Measurements from ENCODE around the gene CAPN15. TPM values are rescaled to one million over a fixed set of nuclear protein-coding genes. Genes with fewer than 3 reads are reported as not detected.

CAPN15 gene
- total and polyA plus RNA-seq, 10 donors = 25.8 to 71.7 (median 62.5) TPM

DNA sequence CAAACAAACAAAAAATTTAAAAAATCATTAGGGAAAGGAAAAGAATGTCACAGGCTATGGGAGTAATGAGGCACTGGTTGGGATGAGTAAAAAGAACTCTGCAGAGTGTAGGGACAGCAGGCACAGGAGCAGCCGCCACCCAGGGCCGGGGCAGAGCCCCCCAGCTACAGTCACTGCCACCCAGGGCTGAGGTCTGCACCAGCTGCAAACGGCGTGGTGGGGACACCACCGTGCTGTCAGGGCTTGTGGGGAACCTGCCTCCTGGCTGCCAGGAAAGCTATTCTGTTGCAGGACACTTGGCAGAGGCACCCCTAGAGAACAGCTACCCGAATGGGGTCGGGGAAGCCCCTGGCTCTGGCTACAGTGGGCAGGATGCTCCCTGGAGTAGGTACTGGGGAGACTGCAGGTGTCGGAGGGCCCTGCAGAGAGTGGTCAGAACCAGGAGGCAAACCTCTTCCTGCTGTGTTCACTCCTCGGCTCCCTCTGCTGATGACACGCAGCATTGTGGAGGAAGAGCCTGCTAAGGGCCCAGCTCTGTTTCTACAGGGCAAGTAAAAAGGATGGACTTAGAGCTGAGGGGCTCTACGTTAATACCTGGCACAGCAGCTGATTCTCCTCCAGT, 32.3 kb upstream of the CAPN15 start:
- Histone ChIP-seq H3K27me3 (replicated peaks in 1 of 7) (no peaks in the 10 kb centered on the region), H3K27ac (peak overlapping the region in 1 of 8 donors; percentile 80), H3K4me1 (peaks cover 0 to 16% (median 3%) of the 10 kb centered on the region in 6 donors), H3K36me3 (peaks cover 0 to 55% (median 5%) of the 10 kb centered on the region in 6 donors), H3K4me3 (no peak overlapping the region), H3K9me3 (no peaks in the 10 kb centered on the region)
- intact Hi-C loops (cut with DNase I; ENCODE audit: low total_unique reads) = no loop called here
- no peak for DNase-seq
- WGBS, 5 donors = 48 to 76% (median 57%) methylated on average over 7 to 11 of the region's 11 CpGs
- no peak for TF ChIP-seq POLR2A (IDR thresholded peaks at IDR 0.05)
- TF ChIP-seq, protein P1, sequence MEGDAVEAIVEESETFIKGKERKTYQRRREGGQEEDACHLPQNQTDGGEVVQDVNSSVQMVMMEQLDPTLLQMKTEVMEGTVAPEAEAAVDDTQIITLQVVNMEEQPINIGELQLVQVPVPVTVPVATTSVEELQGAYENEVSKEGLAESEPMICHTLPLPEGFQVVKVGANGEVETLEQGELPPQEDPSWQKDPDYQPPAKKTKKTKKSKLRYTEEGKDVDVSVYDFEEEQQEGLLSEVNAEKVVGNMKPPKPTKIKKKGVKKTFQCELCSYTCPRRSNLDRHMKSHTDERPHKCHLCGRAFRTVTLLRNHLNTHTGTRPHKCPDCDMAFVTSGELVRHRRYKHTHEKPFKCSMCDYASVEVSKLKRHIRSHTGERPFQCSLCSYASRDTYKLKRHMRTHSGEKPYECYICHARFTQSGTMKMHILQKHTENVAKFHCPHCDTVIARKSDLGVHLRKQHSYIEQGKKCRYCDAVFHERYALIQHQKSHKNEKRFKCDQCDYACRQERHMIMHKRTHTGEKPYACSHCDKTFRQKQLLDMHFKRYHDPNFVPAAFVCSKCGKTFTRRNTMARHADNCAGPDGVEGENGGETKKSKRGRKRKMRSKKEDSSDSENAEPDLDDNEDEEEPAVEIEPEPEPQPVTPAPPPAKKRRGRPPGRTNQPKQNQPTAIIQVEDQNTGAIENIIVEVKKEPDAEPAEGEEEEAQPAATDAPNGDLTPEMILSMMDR (IDR thresholded peaks at IDR 0.05 in 8 of 11, conservative IDR thresholded peaks at IDR 0.05 in 3 of 11) = peak in 1 of 11 experiments; percentile 31

DNA sequence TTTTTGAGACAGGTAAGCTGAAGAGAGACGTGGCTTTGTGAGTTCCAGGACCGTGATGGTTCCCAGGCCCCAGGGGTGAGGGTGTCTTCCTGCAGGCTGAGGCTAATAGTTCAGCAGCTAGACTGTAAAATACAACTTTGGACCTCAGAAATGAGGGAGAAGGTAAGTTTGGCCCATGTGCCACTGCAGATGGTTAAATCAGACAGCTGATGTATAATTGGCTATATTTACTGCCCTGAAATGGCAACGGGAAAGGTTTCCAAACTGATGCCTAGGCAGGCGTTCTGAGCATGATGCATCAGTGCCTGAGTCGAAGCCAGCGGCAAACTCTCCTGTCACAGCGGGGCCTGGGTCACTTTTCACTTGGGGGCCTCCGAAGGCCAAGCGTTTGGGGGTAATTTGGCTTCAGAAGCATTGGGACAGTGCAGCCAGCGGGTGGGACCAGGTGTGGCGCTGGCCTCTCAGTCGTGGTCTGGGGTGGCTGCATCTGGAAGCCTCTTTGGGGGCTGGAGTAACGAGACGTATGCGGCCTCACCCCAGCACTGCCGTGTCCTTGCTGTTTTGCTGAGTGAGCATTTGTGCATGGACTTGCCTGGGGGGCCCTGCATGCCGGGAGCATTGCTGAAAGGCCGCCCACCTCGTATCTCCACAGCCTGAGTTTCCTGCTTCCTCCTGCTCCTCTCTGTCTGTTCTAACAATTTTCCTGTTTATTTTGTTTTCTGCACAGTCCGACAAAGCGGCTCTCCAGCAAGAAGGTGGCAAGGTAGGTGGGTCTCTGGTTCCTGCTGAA, 31.2 kb upstream of the CAPN15 start:
- 68 to 78% (median 70%) methylated on average over 20 to 21 of the region's 21 CpGs for WGBS, 5 donors
- no peaks in the 10 kb centered on the region for H3K9me3 ChIP-seq
- intact Hi-C loops (cut with DNase I; ENCODE audit: low total_unique reads) = no loop called here
- peak overlapping the region in 5 of 8 donors; percentile 4 to 63 (median 23) for H3K4me3 ChIP-seq
- no peaks in the 10 kb centered on the region for H3K27me3 ChIP-seq (replicated peaks in 1 of 7)
- DNase-seq = no peak
- H3K4me1 ChIP-seq = peaks cover 0 to 23% (median 3%) of the 10 kb centered on the region in 6 donors
- peak overlapping the region in 5 of 8 donors; percentile 58 to 80 (median 64) for H3K27ac ChIP-seq
- TF ChIP-seq POLR2A (IDR thresholded peaks at IDR 0.05) (no peak), POLR2AphosphoS5 (IDR thresholded peaks at IDR 0.05) (peak; percentile 39 to 68 (median 54))
- TF ChIP-seq, protein P1 (IDR thresholded peaks at IDR 0.05 in 8 of 11, conservative IDR thresholded peaks at IDR 0.05 in 3 of 11) = no peak
- H3K36me3 ChIP-seq = peaks cover 0 to 45% (median 2%) of the 10 kb centered on the region in 6 donors

DNA sequence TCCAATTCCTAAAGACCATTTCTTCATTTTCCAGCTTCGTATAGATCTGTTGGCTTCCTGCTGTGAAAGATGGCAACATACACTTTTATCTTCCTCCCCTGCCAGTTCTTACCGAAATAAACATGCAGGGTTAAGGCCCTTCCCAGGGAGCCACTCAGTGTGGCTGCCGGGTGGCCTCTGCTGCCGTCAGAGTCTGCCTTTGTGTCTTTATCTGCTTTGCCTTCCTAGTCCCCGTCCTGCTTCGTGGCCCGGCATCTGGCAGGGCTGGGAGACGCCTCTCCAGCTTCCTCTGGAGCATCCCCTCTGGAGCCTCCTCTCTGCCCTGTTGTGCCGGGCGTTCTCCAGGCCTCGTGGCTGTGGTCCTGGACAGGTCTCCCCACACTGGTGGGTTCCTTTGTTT, 30.3 kb upstream of the CAPN15 start:
- Histone ChIP-seq H3K4me3 (peak overlapping the region in 6 of 8 donors; percentile 4 to 63 (median 22)), H3K27me3 (replicated peaks in 1 of 7) (no peaks in the 10 kb centered on the region), H3K4me1 (peaks cover 0 to 23% (median 3%) of the 10 kb centered on the region in 6 donors), H3K9me3 (no peaks in the 10 kb centered on the region), H3K27ac (peak overlapping the region in 6 of 8 donors; percentile 9 to 80 (median 64)), H3K36me3 (peaks cover 0 to 38% (median 2%) of the 10 kb centered on the region in 6 donors)
- no peak for DNase-seq
- TF ChIP-seq POLR2AphosphoS5 (IDR thresholded peaks at IDR 0.05) = peak; percentile 64 to 83 (median 71)
- TF ChIP-seq, protein P1 (IDR thresholded peaks at IDR 0.05 in 8 of 11, conservative IDR thresholded peaks at IDR 0.05 in 3 of 11) = no peak
- TF ChIP-seq POLR2A (IDR thresholded peaks at IDR 0.05) = peak in 1 of 3 donors; percentile 52
- WGBS, 5 donors = 69 to 85% (median 76%) methylated on average over 11 of the region's 11 CpGs
- intact Hi-C loops (cut with DNase I; ENCODE audit: low total_unique reads) = no loop called here

DNA sequence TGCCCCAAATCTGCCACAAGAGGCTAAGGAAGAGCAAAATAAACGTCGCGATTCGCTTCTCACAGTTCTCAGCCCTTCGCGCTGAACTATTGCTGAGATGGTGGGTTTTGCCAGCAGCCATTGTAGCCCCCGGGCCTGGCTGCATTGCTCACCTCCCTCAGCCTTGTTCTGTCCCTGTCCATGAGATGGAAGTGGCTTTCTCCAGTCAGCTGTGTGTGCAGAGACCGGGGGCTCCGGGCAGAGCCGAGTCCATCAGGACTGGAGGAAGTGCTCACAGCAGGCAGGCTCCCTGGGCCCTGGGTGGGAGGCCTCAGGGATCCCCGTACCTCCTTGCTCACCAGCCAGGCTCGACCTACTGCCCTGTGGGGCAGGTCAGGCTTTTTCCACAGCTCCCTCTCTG, 27.6 kb upstream of the CAPN15 start:
- Histone ChIP-seq H3K9me3 (no peaks in the 10 kb centered on the region), H3K27ac (no peak overlapping the region), H3K4me3 (no peak overlapping the region), H3K27me3 (replicated peaks in 1 of 7) (no peaks in the 10 kb centered on the region), H3K36me3 (peaks cover 0 to 51% (median 2%) of the 10 kb centered on the region in 6 donors), H3K4me1 (peaks cover 0 to 23% (median 3%) of the 10 kb centered on the region in 6 donors)
- 82 to 94% (median 90%) methylated on average over 10 to 12 of the region's 12 CpGs for WGBS, 5 donors
- TF ChIP-seq, protein P1 (IDR thresholded peaks at IDR 0.05 in 8 of 11, conservative IDR thresholded peaks at IDR 0.05 in 3 of 11) = no peak
- TF ChIP-seq POLR2A (IDR thresholded peaks at IDR 0.05) (no peak), POLR2AphosphoS5 (IDR thresholded peaks at IDR 0.05) (peak in 1 of 3 donors; percentile 7)
- DNase-seq = no peak
- intact Hi-C loops (cut with DNase I; ENCODE audit: low total_unique reads) = no loop called here

Data from spleen (tissue), 11 donors.